GM12873 (cell line): ENCODE data around the gene APLF.

Experiments
- CTCF ChIP-seq: IDR thresholded peaks from 2 replicates; pipeline ENCODE4 v1.5.1; 2012; ENCODE audit warnings: low read depth, mild to moderate bottlenecking, moderate library complexity, low read length, control low read depth; ENCODE audit not compliant: insufficient read depth; ENCODE audit errors: missing control alignments

Gene APLF

GRCh38 chr2:68441994-68442322, 25.4 kb upstream of the APLF start:
- no peak for TF ChIP-seq CTCF

- no peak for TF ChIP-seq CTCF
Measured at GRCh38 chr2:68447118-68447517, 20.3 kb upstream of the APLF start.

- no peak for TF ChIP-seq CTCF
Measured at GRCh38 chr2:68448671-68449653, 18.4 kb upstream of the APLF start.

- no peak for TF ChIP-seq CTCF
Measured at GRCh38 chr2:68452158-68452900, 15.1 kb upstream of the APLF start.

GRCh38 chr2:68453761-68454360, 13.5 kb upstream of the APLF start:
- TF ChIP-seq CTCF, result no peak

GRCh38 chr2:68454719-68455118, 12.7 kb upstream of the APLF start:
- TF ChIP-seq CTCF, result no peak

GRCh38 chr2:68456198-68456597, 11.2 kb upstream of the APLF start:
- TF ChIP-seq CTCF, result no peak
